Measurements from ENCODE around the gene OLIG1.

DNA sequence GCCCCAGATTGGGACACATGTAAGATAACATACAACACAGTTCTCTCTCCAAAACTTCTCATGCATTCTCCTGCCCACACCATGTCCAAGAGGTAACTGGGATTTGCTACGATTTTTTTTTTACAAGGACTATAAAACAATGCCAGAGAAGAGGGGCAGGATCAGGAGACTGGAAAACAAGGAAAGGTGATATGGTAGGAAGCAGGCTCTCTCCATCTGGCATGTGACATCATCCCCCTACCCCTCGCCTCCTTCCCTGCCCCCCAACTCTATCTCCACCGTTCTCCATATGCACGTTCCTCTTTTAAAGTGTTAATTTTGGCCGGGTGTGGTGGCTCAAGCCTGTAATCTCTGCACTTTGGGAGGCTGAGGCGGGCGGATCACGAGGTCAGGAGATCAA is 23.5 kb upstream of the OLIG1 start:
- TF ChIP-seq CTCF (IDR thresholded peaks at IDR 0.05): no peak
- TF ChIP-seq EZH2phosphoT487 (IDR thresholded peaks at IDR 0.05): no peak
